Nephron progenitor cell (in vitro differentiated cells): Measurements from ENCODE around the gene TMEM72.

Source experiments
- DNase-seq: peaks from one replicate; pipeline ENCODE4 v3.0.0; 2021
- H3K27ac Mint-ChIP-seq: 2 replicates; pipeline ENCODE4 v1.8.0; 2021; ENCODE audit warnings: mild to moderate bottlenecking, moderate library complexity, mixed read lengths
- H3K27me3 Mint-ChIP-seq: 2 replicates; pipeline ENCODE4 v1.8.0; 2021; ENCODE audit warnings: mild to moderate bottlenecking, low read depth, mixed read lengths; ENCODE audit not compliant: poor library complexity
- H3K36me3 Mint-ChIP-seq: 2 replicates; pipeline ENCODE4 v1.8.0; 2021; ENCODE audit warnings: low read depth, mixed read lengths
- H3K4me1 Mint-ChIP-seq: 2 replicates; pipeline ENCODE4 v1.8.0; 2021; ENCODE audit warnings: mixed read lengths
- H3K4me3 Mint-ChIP-seq: 2 replicates; pipeline ENCODE4 v1.8.0; 2021; ENCODE audit warnings: mild to moderate bottlenecking, moderate library complexity, mixed read lengths
- H3K9me3 Mint-ChIP-seq: 2 replicates; pipeline ENCODE4 v1.8.0; 2021; ENCODE audit warnings: mild to moderate bottlenecking, moderate library complexity, mixed read lengths
- CTCF ChIP-seq: fragments of 200-600 bp; sonication (generic); IDR thresholded peaks from 2 replicates; pipeline ENCODE4 v1.5.0; 2021; ENCODE audit warnings: antibody characterized with exemption

Gene TMEM72

GRCh38 chr10:44908066-44908749, 2.9 kb upstream of the TMEM72 start:
- H3K4me3 Mint-ChIP-seq = peak overlapping the region; percentile 57
- peak; percentile 60 for DNase-seq
- H3K9me3 Mint-ChIP-seq = no peaks in the 10 kb centered on the region
- no peaks in the 10 kb centered on the region for H3K4me1 Mint-ChIP-seq
- H3K36me3 Mint-ChIP-seq = no peaks in the 10 kb centered on the region
- peak overlapping the region; percentile 81 for H3K27ac Mint-ChIP-seq
- H3K27me3 Mint-ChIP-seq = no peaks in the 10 kb centered on the region
- TF ChIP-seq CTCF = no peak

- H3K36me3 Mint-ChIP-seq = no peaks in the 10 kb centered on the region
These were observed 2.1 kb upstream of the TMEM72 start for GRCh38 chr10:44908936-44909630.

GRCh38 chr10:44909910-44910309, 1.2 kb upstream of the TMEM72 start:
- Mint-ChIP-seq H3K4me3 (no peak overlapping the region), H3K9me3 (no peaks in the 10 kb centered on the region), H3K36me3 (no peaks in the 10 kb centered on the region), H3K27ac (no peak overlapping the region), H3K4me1 (no peaks in the 10 kb centered on the region), H3K27me3 (no peaks in the 10 kb centered on the region)
- no peak for DNase-seq
- TF ChIP-seq CTCF = no peak

More at GRCh38 chr10:44908936-44909630, 2.1 kb upstream of the TMEM72 start:
- peak overlapping the region; percentile 57 for H3K4me3 Mint-ChIP-seq
- no peaks in the 10 kb centered on the region for H3K27me3 Mint-ChIP-seq
- no peaks in the 10 kb centered on the region for H3K4me1 Mint-ChIP-seq
- DNase-seq = no peak
- H3K9me3 Mint-ChIP-seq = no peaks in the 10 kb centered on the region
- H3K27ac Mint-ChIP-seq = peak overlapping the region; percentile 81
- TF ChIP-seq CTCF = no peak

- peaks cover 6% of the 10 kb centered on the region for H3K4me1 Mint-ChIP-seq
- H3K36me3 Mint-ChIP-seq = no peaks in the 10 kb centered on the region
- TF ChIP-seq CTCF = no peak
- no peaks in the 10 kb centered on the region for H3K27me3 Mint-ChIP-seq
- peak overlapping the region; percentile 39 for H3K4me3 Mint-ChIP-seq
- no peaks in the 10 kb centered on the region for H3K9me3 Mint-ChIP-seq
- H3K27ac Mint-ChIP-seq = no peak overlapping the region
- no peak for DNase-seq
These were observed 535 bp upstream of the TMEM72 start for GRCh38 chr10:44910602-44911001.

GRCh38 chr10:44911951-44912350, 814 bp downstream of the TMEM72 start:
- Mint-ChIP-seq H3K4me3 (peak overlapping the region; percentile 54), H3K36me3 (peaks cover 2% of the 10 kb centered on the region)
- no peak for TF ChIP-seq CTCF

More at GRCh38 chr10:44911951-44912350, 814 bp downstream of the TMEM72 start:
- Mint-ChIP-seq H3K27me3 (no peaks in the 10 kb centered on the region), H3K27ac (no peak overlapping the region), H3K9me3 (peaks cover 1% of the 10 kb centered on the region), H3K4me1 (peaks cover 19% of the 10 kb centered on the region)
- no peak for DNase-seq
